K562 (cell line): ENCODE results near the gene PLA2G4D. TPM values are rescaled to one million over a fixed set of nuclear protein-coding genes. Genes with fewer than 3 reads are reported as not detected.

ENCODE experiments used
- ATAC-seq: fragments of 200-7000 bp; cut with Tn5 transposase; 3 replicates; pipeline ENCODE4 v1.9.1; 2020; ENCODE audit warnings: moderate library complexity
- BruUV-seq: library from RNA; stranded (reverse); fragments of 400-500 nt; replicated peaks from 2 replicates; lab custom pipeline; 2021; lab: Mats Ljungman, UMichigan
- CTCF ChIA-PET: fragments of 300-600 bp; formaldehyde crosslinking; extraction: SDS; loops from one replicate; lab custom pipeline; 2021; ENCODE audit warnings: low intra/inter-chr PET ratio; lab: Yijun Ruan, JAX
- POLR2A ChIA-PET: fragments of 300-600, 350-650 bp; sonication (Branson Sonifier 250); formaldehyde crosslinking; extraction: SDS; loops from one replicate; lab custom pipeline; 2021; ENCODE audit warnings: antibody characterized with exemption, inconsistent platforms; lab: Yijun Ruan, JAX
- DNase-seq, 4 experiments: peaks; one replicate each; pipeline versions ENCODE4 v3.0.0 to v3.0.0-alpha.2; 2011 to 2018; ENCODE audit warnings: low spot score in 3 of 4, mixed read lengths in 3 of 4; ENCODE audit errors: extremely low read depth in 1 of 4
- FAIRE-seq: peaks from 2 replicates; lab custom pipeline; 2011; peaks lifted over from hg19 to GRCh38; lab: Jason Lieb, UNC
- H2AFZ ChIP-seq: 2 replicates; pipeline ENCODE4 v1.6.0; 2011; ENCODE audit warnings: low read depth, low read length, control low read depth, inconsistent platforms
- H3K27ac ChIP-seq: fragments of 200-600 bp; 3 replicates; pipeline ENCODE4 v1.8.0; 2011; ENCODE audit warnings: low read depth, mild to moderate bottlenecking, control low read depth, inconsistent platforms, low read length, moderate library complexity, mixed read lengths; ENCODE audit errors: extremely low read depth
- H3K27me3 ChIP-seq, 2 experiments: fragments of 300-600 bp in 1 of 2; 2 replicates in 1 of 2; 3 replicates in 1 of 2; pipeline versions ENCODE4 v1.6.0 to v1.8.0; 2011; ENCODE audit warnings: inconsistent platforms in 2 of 2, low read length in 2 of 2, mild to moderate bottlenecking in 1 of 2, mixed read lengths in 1 of 2, moderate library complexity in 1 of 2; ENCODE audit not compliant: control insufficient read depth in 2 of 2, insufficient read depth in 2 of 2
- H3K36me3 ChIP-seq: fragments of 300-600 bp; 3 replicates; pipeline ENCODE4 v1.8.0; 2011; ENCODE audit warnings: mild to moderate bottlenecking, low read length, inconsistent platforms; ENCODE audit not compliant: control insufficient read depth, insufficient read depth
- H3K4me1 ChIP-seq, 2 experiments: fragments of 200-600 bp in 1 of 2; replicated peaks in 1 of 2; 2 replicates in 1 of 2; 3 replicates in 1 of 2; pipeline versions ENCODE4 v1.5.1 to v1.8.0; 2011; ENCODE audit warnings: inconsistent platforms in 2 of 2, low read length in 2 of 2, mild to moderate bottlenecking in 1 of 2, mixed read lengths in 1 of 2, moderate library complexity in 1 of 2; ENCODE audit not compliant: control insufficient read depth in 2 of 2, insufficient read depth in 2 of 2
- H3K4me2 ChIP-seq: 2 replicates; pipeline ENCODE4 v1.6.1; 2011; ENCODE audit warnings: low read length, control low read depth, inconsistent platforms, mixed read lengths; ENCODE audit not compliant: insufficient read depth
- H3K4me3 ChIP-seq: fragments of 200-600 bp; sonication (generic), shearing (Covaris generic); 2 replicates; pipeline ENCODE4 v1.5.1; 2016; ENCODE audit warnings: control low read depth, inconsistent platforms
- H3K79me2 ChIP-seq: fragments of 200-600 bp; 3 replicates; pipeline ENCODE4 v1.8.0; 2011; ENCODE audit warnings: low read length, inconsistent platforms; ENCODE audit not compliant: control insufficient read depth, insufficient read depth
- H3K9ac ChIP-seq, 2 experiments: 2 replicates each; pipeline versions ENCODE4 v1.6.0 to v1.6.1; 2011; ENCODE audit warnings: low read depth in 2 of 2, low read length in 2 of 2, control low read depth in 1 of 2, inconsistent platforms in 1 of 2, mild to moderate bottlenecking in 1 of 2, mixed read lengths in 1 of 2; ENCODE audit not compliant: insufficient read depth in 1 of 2
- H3K9me1 ChIP-seq: one replicate; pipeline ENCODE4 v1.6.0; 2011; ENCODE audit warnings: inconsistent platforms, mild to moderate bottlenecking, low read length, moderate library complexity; ENCODE audit not compliant: control insufficient read depth, insufficient read depth
- H3K9me3 ChIP-seq: replicated peaks from 2 replicates; pipeline ENCODE4 v1.5.1; 2011; ENCODE audit warnings: low read depth, low read length, inconsistent platforms; ENCODE audit not compliant: control insufficient read depth, insufficient read depth
- H4K20me1 ChIP-seq: replicated peaks from 2 replicates; pipeline ENCODE4 v1.6.1; 2011; ENCODE audit warnings: low read length, inconsistent platforms, mixed read lengths; ENCODE audit not compliant: control insufficient read depth, insufficient read depth
- ATF7 ChIP-seq: fragments of 450-650 bp; IDR thresholded peaks from 2 replicates; pipeline ENCODE4 v1.7.1; 2014; ENCODE audit warnings: mild to moderate bottlenecking, moderate library complexity
- ETS2 ChIP-seq: IDR thresholded peaks from 2 replicates; pipeline ENCODE4 v1.6.1; 2016; ENCODE audit warnings: borderline replicate concordance, missing genetic modification characterization, mild to moderate bottlenecking, moderate library complexity, missing compliant biosample characterization; ENCODE audit not compliant: poor library complexity, severe bottlenecking
- HNRNPUL1 ChIP-seq: fragments of 200-400 bp; formaldehyde crosslinking; IDR thresholded peaks from 2 replicates; pipeline ENCODE4 v1.6.1; 2017; ENCODE audit warnings: low read length
- NFIC ChIP-seq: fragments of 450-650 bp; IDR thresholded peaks from 2 replicates; pipeline ENCODE4 v1.6.1; 2017; ENCODE audit warnings: mild to moderate bottlenecking, inconsistent platforms
- SIRT6 ChIP-seq: IDR thresholded peaks from one replicate; pipeline ENCODE4 v1.6.1; 2012; ENCODE audit warnings: low read depth, mild to moderate bottlenecking, control low read depth, inconsistent platforms, low read length, moderate library complexity
- TEAD2 ChIP-seq: fragments of 450-650 bp; IDR thresholded peaks from 2 replicates; pipeline ENCODE4 v1.6.1; 2016; ENCODE audit warnings: missing genetic modification characterization, control low read depth, missing compliant biosample characterization
- WGBS: fragments of 100-300 bp; shearing (Covaris generic); methylation state at CpG from one replicate; pipeline ENCODE4 v1.1.6; 2016; ENCODE audit warnings: low coverage, mixed read lengths; ENCODE audit not compliant: insufficient coverage; ENCODE audit errors: missing lambda C conversion rate; 5-methylcytosine and 5-hydroxymethylcytosine counted together
- in situ Hi-C: fragments of 300-500 bp; cut with MboI; formaldehyde crosslinking; loops from 4 replicates; pipeline ENCODE4 v1.15.0; 2018; ENCODE audit warnings: inconsistent platforms, mixed read lengths
- intact Hi-C: fragments of 100-400 bp; cut with micrococcal nuclease; formaldehyde crosslinking; loops from 2 replicates; pipeline ENCODE4 v1.14.2; 2022
- polyA plus RNA-seq, 8 experiments: library from polyadenylated mRNA; depleted of rRNA in 4 of 8; stranded (reverse) in 5 of 8; unstranded in 3 of 8; fragments of >200 nt; fragmentation: Nextera tagmentation in 2 of 8; fragmentation: Illumina TruSeq in 1 of 8; extraction: Ambion mirVana in 2 of 8; extraction: Trizol in 1 of 8; gene quantifications; 2 replicates each; pipeline versions ENCODE4 v1.2.1 to v1.2.3, GENCODE V29; 2011 to 2014; ENCODE audit warnings: inconsistent platforms in 1 of 8, missing spikeins in 1 of 8
- total RNA-seq, 7 experiments: library from RNA; depleted of rRNA in 6 of 7; stranded (reverse); fragments of >200 nt in 6 of 7; fragmentation: Illumina TruSeq in 2 of 7; extraction: Trizol in 2 of 7; gene quantifications; 2 replicates each; pipeline versions ENCODE4 v1.2.1 to v1.2.3, GENCODE V29; 2011 to 2021; ENCODE audit warnings: low replicate concordance in 1 of 7
- TF ChIP-seq, protein P1 (sequence below): fragments of 200-800 bp; sonication (Bioruptor generic); IDR thresholded peaks from 2 replicates; pipeline ENCODE4 v1.6.1; 2017; ENCODE audit warnings: missing genetic modification characterization, missing compliant biosample characterization

PLA2G4D gene
- total and polyA plus RNA-seq, 9 of the 15 experiments (the other 6 are each of a cell fraction or from before 2014, with no cell fraction given): 0.04 TPM; not detected in 8

DNA sequence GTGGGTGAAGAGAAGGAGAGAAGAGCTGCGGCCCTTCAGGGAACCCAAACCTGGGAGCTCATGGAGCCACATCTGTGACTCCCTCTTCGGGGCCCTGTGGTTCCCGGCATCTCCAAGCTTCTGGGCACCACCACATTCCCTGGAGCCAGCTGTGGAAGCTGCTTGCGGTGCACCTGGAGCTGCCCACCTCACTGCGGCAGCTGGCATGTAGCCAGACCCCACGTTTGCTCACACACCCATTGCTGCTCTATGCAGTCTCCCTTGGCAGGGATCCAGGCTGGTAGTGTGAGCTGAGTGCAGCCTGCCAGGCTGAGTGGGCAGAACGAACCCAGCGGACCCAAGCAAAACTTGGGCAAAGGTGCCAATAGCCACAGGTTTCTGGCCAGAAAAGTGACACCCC lies 56.7 kb downstream of the PLA2G4D start:
- no peaks in the 10 kb centered on the region for H3K36me3 ChIP-seq
- FAIRE-seq (no peak), DNase-seq (no peak), ATAC-seq (no peak)
- no peak overlapping the region for H3K9ac ChIP-seq
- no peak overlapping the region for H3K27ac ChIP-seq
- POLR2A ChIA-PET: interaction anchor here (0.6 kb wide), 2 partner anchors 14 to 660 kb away, joined by 3 read pairs; no protein-coding TSS in a partner anchor
- in situ Hi-C loops (no loop called here), intact Hi-C loops (no loop called here)
- H2AFZ ChIP-seq: no peak overlapping the region
- no peak overlapping the region for H3K4me3 ChIP-seq
- no peaks in the 10 kb centered on the region for H3K79me2 ChIP-seq
- BruUV-seq: no TSS peak
- H3K4me2 ChIP-seq: no peak overlapping the region
- H3K4me1 ChIP-seq: peaks cover 0 to 11% of the 10 kb centered on the region in 2 experiments; a peak in 1 of 5 replicates
- no peaks in the 10 kb centered on the region for H3K9me3 ChIP-seq
- WGBS: 1% methylated on average over 7 of the region's 8 CpGs
- TF ChIP-seq ATF7 (no peak), ETS2 (tag) (no peak), HNRNPUL1 (no peak), SIRT6 (no peak), TEAD2 (no peak), NFIC (peak; percentile 62)
- TF ChIP-seq, protein P1, sequence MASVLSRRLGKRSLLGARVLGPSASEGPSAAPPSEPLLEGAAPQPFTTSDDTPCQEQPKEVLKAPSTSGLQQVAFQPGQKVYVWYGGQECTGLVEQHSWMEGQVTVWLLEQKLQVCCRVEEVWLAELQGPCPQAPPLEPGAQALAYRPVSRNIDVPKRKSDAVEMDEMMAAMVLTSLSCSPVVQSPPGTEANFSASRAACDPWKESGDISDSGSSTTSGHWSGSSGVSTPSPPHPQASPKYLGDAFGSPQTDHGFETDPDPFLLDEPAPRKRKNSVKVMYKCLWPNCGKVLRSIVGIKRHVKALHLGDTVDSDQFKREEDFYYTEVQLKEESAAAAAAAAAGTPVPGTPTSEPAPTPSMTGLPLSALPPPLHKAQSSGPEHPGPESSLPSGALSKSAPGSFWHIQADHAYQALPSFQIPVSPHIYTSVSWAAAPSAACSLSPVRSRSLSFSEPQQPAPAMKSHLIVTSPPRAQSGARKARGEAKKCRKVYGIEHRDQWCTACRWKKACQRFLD (CRISPR knock-in tag): no peak
- CTCF ChIA-PET: no interaction called here
- peaks cover 31 to 41% of the 10 kb centered on the region in 2 experiments; a peak in 3 of 5 replicates for H3K27me3 ChIP-seq
- no peaks in the 10 kb centered on the region; the same call in 1 of the 2 replicates for H4K20me1 ChIP-seq
- H3K9me1 ChIP-seq: no peaks in the 10 kb centered on the region
